SKM-1 (cell line): Measurements from ENCODE around the gene TCEAL3.
"Not testable (repeated sequence)": the region's sequence is repeated elsewhere in the genome, so short reads cannot be mapped to it uniquely, and the experiment has no call there.

Experiments
- DNase-seq: peaks from one replicate; lab custom pipeline; 2025; ENCODE audit not compliant: unreplicated experiment; lab: John Stamatoyannopoulos, UW

Gene TCEAL3, protein sequence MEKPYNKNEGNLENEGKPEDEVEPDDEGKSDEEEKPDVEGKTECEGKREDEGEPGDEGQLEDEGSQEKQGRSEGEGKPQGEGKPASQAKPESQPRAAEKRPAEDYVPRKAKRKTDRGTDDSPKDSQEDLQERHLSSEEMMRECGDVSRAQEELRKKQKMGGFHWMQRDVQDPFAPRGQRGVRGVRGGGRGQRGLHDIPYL

GRCh38 chrX:103607364-103608305 lies at the start of gene TCEAL3:
Gene TCEAL3, plus strand, starts transcription at chrX:103607963. Its CDS starts 1,102 bp downstream, at chrX:103609065.
- DNase-seq, result no peak

GRCh38 chrX:103560256-103560655 lies 47.5 kb upstream of the TCEAL3 start:
- no peak for DNase-seq

DNA sequence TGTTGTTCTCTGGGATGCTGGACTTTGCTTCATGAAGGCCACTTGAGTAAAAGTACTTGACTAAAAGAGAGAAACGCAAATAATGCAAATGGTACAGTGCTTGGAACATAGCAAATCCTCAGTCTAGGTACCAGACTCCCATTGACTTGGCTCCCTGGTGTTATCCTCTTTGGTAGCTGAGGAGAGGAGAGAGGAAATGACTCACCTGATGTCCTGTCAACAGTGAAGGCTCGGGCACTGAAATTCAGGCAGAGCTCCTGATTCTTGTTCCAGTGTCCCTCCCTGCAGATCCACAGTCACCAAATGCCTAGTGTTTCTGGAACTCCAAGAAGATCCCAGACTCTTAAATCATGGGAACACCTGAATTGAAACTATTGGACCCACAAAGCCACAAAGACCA lies 45.0 kb upstream of the TCEAL3 start:
- no peak for DNase-seq

DNA sequence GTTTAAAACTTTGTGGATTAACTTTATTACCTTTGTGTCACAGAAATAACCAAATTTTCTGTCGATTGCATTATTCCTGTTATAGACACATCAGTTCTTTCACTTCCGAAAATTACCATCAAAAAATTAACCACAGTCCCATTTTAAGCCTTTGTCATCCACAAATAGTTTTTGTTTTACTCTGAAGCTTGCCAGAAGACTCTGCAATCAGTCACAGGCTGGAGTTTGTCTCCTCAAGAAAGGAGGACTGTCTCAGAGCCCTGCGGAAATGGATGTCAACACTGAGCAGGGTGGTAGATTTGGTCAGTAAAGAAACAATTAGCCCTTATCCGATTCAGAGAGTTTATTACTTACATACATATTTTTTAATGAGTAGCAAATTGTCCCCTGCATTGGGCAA lies 42.6 kb upstream of the TCEAL3 start:
- no peak for DNase-seq

DNA sequence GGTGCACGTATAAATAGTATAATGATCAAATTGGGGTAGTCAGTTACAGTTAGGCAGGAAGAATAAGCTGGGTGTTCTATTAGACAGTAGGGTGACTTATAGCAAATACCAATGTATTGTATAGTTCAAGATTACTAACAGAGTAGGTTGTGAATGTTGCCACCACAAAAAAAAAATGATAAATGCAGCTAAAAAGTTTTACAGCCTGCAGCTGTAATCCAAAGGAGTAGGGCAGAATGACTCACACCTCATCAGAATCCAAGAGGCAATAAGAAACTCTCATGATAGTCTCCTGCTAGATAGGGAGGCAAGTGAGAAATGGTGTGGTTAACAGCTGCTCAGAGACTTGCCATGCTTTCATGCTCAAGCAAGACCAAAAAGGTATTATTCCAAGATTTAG lies 42.0 kb upstream of the TCEAL3 start:
- DNase-seq, result no peak

DNA sequence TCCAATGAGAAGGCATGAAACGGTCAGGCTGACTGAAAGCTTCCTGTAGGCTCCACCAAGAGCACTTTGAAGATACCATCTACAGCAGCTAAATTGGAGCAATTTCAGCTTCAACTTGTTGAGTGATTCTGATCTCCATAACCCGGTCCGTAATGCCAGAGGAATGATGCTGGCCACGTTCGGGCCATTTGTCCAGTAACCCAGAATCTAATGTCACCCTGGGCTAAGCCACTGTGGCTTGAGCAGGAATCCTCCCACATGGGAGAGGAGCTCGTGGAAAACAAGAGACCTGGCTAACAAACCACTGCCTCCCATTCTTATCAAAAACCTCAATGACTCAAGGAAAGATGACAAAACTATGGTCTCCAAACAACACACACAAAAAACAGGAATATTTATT lies 36.6 kb upstream of the TCEAL3 start:
- DNase-seq, result no peak

- DNase-seq, result no peak
Observed at GRCh38 chrX:103571726-103572125, 36.0 kb upstream of the TCEAL3 start.

- DNase-seq, result no peak
Observed at GRCh38 chrX:103573202-103573601, 34.6 kb upstream of the TCEAL3 start.

DNA sequence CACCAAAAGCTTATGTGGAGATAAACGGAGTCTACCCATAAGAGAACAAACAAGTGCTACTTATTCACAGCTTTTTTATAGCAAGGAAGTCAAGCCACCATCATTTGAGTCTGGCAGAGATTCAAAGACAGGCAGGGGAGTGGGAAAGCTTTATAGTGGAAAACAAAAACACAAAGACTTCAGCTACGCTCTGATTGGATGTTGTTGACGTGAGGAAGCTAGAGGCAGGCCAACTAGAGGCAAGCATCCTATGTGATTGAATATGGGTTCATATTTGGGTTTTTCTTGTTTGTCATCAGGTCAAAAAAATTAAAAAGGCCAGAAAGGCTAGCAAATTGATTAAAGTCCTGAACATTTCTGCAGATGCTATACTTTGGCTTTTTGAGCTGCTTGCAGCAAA lies 23.2 kb upstream of the TCEAL3 start:
- no peak for DNase-seq

DNA sequence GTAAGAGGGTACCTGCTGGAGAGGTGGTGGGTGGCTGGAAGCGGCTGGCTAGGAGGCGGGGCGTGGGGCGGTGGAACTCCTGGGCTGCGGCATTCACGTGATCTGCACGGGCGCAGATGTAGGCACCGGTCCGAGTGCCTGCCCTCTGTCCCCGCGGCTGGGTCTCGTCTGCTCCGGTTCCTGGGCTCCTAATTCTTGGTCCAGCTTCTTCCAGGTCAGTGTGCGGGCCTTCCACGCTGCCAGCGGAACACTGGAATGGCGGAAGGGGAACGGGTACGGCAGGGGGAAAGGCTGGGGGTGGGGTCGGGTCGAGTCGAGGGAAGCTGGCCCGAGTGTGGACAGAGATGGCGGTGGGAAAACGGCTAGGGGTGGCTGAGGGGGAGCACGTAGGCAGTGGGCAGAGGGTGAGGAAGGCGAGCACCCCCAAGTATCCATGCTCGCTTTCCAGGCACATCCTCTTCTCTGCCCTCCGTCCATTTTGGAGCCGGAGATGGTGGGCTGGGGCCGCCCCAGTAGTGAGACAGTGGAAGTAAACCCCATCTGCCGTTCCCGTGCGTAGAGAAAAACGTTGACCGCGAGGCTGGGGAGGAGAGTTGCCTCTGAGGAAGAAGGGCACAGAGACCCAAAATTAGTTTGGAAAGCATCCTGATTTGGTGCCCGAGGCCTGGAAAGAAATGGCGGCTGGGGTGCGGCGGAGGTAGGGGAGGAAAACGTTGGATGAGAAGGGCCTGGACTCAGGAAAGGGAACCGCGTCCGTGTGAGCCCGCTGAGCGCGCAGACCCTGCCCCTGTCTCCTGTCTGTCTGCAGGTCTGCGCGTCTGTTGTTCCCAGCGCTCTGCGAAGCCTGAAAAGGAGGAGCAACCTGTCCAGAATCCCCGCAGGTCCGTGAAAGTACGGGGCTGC lies 22.1 kb upstream of the TCEAL3 start, which contains the start of gene TCEAL4:
TCEAL4 (plus strand) TSS at position 105 of the 903 bp plus-strand sequence. CDS start 1,161 bp downstream, outside the sequence.
- no peak for DNase-seq

- DNase-seq, result no peak
Observed at GRCh38 chrX:103586314-103586646, 21.5 kb upstream of the TCEAL3 start.

- no peak for DNase-seq
Observed at GRCh38 chrX:103586659-103587058, 21.1 kb upstream of the TCEAL3 start.

GRCh38 chrX:103592295-103592694 lies 15.5 kb upstream of the TCEAL3 start:
- DNase-seq, result not testable (repeated sequence)

DNA sequence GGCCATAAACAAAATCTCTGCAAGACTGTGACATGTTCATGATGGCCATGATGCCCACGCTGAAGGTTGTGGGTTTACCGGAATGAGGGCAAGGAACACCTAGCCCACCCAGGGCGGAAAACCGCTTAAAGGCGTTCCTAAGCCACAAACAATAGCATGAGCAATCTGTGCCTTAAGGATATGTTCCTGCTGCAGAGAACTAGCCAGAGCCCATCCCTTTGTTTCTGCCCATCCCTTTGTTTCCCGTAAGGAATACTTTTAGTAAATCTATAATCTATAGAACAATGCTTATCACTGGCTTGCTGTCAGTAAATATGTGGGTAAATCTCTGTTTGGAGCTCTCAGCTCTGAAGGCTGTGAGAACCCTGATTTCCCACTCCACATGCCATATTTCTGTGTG lies 12.6 kb upstream of the TCEAL3 start:
- DNase-seq, result not testable (repeated sequence)

DNA sequence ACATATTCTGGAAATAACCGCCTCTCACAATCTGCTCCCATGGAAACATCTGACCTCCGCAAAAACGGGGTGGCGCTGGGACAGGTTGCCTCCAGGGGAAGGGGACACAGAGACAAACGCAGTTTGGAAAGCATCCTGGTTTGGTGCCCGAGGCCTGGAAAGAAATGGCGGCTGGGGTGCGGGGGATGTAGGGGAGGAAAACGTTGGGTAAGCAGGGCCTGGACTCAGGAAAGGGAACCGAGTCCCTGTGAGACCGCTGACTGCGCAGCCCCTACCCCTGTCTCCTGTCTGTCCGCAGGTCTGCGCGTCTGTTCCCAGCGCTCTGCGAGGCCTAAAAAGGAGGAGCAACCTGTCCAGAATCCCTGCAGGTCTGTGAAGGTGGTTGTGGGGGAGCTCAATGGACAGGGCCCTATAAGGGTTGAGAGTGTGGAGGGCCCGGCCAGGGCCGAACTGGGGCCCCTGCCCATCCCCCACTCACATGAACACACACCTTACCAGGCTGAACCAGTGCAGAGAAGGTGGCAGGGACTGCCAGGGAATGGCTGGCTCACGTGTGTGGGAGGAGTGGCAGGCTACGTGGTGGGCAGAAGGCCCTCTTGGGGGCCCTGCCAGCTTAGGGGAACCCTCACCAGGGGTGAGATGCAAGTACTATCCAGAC lies 672 bp downstream of the TCEAL3 start:
- DNase-seq, result no peak

DNA sequence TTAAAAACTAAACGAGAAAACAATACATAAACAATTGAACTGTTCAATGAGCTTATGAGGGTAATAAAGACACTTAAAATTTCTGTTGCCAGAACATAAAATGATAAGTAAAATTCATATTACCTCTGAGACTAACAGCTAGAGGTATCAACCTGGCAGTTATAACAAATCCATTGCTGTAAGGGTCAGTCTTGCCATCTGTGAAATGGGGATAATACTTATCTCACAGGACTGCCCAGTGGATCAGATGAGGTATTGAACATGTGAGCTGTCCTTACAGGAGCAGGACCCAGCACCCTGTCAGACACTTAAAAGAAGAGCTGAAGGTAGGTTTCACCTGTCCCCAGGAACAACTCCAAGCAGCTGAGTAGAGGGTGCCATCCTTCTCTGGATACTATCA lies 2.5 kb downstream of the TCEAL3 start:
- DNase-seq, result no peak

DNA sequence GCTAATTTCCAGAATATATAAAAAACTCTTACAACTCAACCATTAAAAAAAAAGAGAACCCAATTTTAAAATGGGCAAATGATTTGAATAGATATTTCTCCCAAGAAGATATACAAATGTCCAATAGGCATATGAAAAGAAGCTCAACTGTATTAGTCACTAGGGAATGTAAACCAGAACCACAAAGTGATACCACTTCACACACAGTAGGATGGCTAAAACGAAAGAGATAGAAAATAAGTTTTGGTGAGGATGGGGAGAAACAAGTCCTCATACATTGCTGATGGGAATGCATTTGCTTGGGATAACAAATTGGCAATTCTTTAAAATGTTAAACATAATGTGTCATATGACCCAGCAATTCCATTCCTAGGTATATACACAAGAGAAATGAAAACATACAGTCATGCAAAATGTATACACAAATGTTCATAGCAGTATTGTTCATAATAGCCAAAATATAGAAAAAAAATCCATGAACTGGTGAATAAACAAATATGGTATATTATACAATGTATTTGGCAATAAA lies 5.7 kb downstream of the TCEAL3 start:
- no peak for DNase-seq

GRCh38 chrX:103614999-103615398 lies 7.2 kb downstream of the TCEAL3 start:
- DNase-seq, result no peak

- no peak for DNase-seq
Observed at GRCh38 chrX:103615781-103616371, 8.1 kb downstream of the TCEAL3 start.

DNA sequence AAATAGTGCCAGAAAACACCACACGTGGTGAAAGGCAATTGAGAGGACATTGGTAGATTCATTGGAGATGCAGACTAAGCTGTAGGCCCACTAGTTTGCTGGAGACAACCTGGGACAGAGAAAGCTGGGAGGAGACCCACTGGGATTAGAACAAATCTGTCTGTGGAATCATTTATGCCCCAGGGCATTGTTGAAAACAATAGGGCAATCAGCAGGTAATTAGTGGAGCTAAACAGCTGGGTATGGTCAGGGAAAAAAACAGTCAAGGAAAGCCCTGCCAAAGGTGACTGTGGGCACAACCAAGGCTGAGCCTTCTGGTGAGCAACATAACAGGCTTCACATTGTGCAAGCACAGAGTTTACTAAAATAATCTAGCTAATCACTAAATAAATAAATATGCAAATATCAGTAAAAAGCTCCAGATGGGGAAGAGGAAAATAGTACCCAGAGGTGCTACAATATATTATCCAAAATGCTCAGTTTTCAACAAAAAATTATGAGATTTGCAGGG lies 9.0 kb downstream of the TCEAL3 start:
- no peak for DNase-seq
